GM12865 (cell line): Measurements from ENCODE around the gene TNRC6A.
"Not testable (repeated sequence)": the region's sequence is repeated elsewhere in the genome, so short reads cannot be mapped to it uniquely, and the experiment has no call there.

ENCODE experiments used
- DNase-seq: peaks from one replicate; pipeline ENCODE4 v3.0.0; 2010; ENCODE audit warnings: low read depth
- H3K4me3 ChIP-seq: 2 replicates; pipeline ENCODE4 v1.5.1; 2011; ENCODE audit warnings: mild to moderate bottlenecking, low read depth, low read length, control low read depth
- TF ChIP-seq, protein P1 (sequence below): IDR thresholded peaks from 2 replicates; pipeline ENCODE4 v1.5.1; 2011; ENCODE audit warnings: low read length, control low read depth, low read depth, inconsistent platforms; ENCODE audit not compliant: insufficient read depth; ENCODE audit errors: missing control alignments

Gene TNRC6A

DNA sequence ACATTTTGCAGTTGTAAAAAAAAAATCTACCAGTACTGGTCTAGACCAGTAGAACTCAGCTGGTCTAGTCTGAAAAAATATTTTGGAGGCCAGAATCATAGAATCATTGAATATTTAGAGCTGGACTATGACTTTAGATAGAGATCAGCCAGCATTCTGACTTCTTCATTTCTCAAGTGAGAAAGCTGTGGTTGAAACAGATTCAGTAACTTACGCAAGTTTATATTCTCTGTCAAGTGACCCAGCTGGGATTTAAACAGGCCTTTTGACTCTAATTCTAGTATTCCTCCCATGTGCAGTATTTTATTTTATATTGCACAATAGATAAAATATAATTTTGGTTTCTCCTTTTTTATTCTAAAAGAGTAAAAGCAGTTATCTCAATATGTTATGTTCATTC is 4.9 kb downstream of the TNRC6A start:
- DNase-seq: peak; percentile 65
- no peak overlapping the region for H3K4me3 ChIP-seq
- TF ChIP-seq, protein P1, sequence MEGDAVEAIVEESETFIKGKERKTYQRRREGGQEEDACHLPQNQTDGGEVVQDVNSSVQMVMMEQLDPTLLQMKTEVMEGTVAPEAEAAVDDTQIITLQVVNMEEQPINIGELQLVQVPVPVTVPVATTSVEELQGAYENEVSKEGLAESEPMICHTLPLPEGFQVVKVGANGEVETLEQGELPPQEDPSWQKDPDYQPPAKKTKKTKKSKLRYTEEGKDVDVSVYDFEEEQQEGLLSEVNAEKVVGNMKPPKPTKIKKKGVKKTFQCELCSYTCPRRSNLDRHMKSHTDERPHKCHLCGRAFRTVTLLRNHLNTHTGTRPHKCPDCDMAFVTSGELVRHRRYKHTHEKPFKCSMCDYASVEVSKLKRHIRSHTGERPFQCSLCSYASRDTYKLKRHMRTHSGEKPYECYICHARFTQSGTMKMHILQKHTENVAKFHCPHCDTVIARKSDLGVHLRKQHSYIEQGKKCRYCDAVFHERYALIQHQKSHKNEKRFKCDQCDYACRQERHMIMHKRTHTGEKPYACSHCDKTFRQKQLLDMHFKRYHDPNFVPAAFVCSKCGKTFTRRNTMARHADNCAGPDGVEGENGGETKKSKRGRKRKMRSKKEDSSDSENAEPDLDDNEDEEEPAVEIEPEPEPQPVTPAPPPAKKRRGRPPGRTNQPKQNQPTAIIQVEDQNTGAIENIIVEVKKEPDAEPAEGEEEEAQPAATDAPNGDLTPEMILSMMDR: no peak

DNA sequence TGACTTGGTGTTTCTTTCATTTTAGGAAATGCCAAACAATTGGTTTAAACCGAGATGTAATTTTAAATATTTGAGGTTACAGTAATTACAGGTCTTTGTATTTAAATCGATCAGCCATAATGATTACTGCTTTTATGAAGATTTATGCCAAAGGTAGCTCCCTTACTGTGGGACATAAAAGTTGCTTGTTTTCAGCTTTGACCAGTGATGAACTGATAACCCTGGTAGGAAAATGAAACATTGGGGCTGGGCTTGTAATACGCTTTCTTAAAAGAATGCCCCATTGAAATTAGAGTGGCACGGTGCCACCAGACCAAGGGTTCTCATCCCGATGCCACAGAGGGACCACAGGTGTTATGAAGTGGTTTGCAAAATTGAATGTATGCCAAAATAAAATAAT is 7.3 kb downstream of the TNRC6A start:
- H3K4me3 ChIP-seq: no peak overlapping the region
- no peak for DNase-seq
- TF ChIP-seq, protein P1: no peak

DNA sequence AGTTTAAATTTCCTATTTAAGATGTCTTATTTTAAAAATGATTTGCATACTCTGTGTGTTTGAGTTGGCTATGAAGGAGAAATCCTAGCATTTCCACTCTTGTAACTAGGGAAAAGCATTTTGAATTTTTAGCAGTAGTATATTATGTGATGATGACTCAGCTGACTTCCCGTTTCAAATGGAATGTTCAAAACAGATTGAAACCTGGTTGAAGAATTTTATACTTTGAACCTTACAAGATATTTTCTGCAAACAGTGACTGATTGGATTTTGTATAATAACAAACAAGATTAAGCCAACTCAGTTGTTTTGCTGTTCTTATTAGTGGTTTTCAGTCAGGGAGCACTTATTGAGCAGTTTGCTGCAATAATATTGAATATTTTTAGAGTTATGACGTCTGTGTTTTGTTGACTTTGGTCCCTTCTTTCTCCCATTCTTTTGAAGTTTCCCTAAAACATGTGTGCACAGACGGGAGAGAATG is 8.0 kb downstream of the TNRC6A start:
- TF ChIP-seq, protein P1: no peak
- H3K4me3 ChIP-seq: no peak overlapping the region
- DNase-seq: no peak

DNA sequence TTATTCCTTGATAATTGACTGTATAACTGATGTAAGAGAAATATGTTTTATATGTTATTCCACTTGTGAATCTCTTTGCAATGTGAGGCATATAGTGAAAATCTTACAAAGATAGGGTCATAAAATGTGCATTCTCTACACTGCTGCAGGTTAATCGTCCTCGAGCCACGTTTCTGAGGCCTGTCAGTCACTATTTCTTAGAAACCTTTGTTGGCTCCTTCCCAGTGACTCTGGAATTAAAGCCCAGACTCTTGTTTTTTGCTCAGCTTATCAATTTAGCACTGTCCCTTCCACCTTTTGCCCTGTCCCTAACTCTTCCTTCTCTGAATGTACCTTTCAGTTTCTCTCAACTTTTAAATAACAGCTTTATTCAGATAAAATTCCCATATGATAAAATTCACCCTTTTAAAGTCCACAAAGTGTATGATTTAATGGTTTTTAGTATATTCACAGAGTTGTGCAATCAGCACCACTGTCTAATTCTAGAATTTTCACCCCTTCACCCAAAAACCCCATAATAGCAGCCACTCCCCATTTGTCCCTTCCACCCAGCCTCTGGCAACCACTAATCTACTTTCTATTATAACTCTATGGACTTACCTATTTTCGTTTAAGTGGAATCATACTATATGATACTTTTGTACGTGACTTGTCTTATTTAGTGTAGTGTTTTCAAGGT is 8.6 kb downstream of the TNRC6A start:
- no peak for DNase-seq
- TF ChIP-seq, protein P1: no peak
- H3K4me3 ChIP-seq: no peak overlapping the region

DNA sequence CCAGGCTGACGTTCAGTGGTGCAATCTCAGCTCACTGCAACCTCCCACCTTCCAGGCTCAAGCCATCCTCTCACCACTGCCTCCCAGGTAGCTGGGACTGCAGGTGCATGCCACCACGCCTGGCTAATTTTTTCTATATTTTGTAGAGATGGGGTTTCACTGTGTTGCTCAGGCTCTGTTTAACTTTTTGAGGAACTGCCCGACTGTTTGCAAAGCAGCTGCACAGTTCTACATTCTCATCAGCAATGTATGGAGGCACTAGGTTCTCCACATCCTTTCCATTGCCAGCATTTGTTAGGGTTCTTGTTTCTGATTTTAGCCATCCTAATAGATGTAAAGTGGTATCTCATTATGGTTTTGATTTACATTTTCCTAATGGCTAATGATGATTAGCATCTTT is 9.4 kb downstream of the TNRC6A start:
- TF ChIP-seq, protein P1: no peak
- no peak overlapping the region for H3K4me3 ChIP-seq
- DNase-seq: no peak

DNA sequence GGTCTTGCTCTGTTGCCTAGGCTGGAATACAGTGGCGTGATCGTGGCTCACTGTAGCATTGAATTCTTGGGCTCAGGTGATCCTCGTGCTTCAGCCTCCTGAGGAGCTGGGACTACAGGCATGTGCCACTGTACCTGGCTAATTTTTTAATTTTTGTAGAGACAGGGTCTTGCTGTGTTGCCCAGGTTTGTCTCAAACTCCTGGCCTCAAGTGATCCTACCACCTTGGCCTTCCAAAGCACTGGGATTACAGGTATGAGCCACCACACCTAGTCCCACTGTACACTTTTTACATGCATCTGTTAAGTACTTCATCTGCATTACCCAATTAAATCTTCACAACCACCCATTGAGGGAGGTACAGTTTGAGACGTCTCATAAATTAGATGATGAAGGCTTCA is 12.4 kb downstream of the TNRC6A start:
- no peak for DNase-seq
- TF ChIP-seq, protein P1: no peak
- H3K4me3 ChIP-seq: no peak overlapping the region

DNA sequence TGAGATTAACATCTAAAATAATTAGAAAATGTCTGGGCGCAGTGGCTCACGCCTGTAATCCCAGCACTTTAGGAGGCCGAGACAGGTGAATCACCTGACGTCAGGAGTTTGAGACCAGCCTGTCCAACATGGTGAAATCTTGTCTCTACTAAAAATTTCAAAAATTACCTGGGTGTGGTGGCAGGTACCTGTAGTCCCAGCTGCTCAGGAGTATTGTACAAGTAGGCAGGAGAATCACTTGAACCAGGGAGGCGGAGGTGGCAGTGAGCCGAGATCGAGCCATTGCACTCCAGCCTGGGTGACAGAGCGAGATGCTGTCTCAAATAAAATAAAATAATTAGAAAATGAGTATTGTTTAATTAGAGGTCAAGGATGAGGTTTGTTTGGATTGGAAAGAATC is 13.2 kb downstream of the TNRC6A start:
- DNase-seq, H3K4me3 ChIP-seq: not testable (repeated sequence)
